H9 (cell line): ENCODE data around the gene RPS6KB2. TPM values are rescaled to one million over a fixed set of nuclear protein-coding genes. Genes with fewer than 3 reads are reported as not detected.

Experiments used
- DNase-seq: peaks from one replicate; pipeline ENCODE4 v3.0.0-alpha.2; 2017
- H2AFZ ChIP-seq: one replicate; pipeline ENCODE4 v1.6.1; 2013; ENCODE audit warnings: mild to moderate bottlenecking, low read length, control low read depth, moderate library complexity
- H2AK5ac ChIP-seq: 2 replicates; pipeline ENCODE4 v1.6.1; 2013; ENCODE audit warnings: low read length, control low read depth, mixed read lengths; ENCODE audit not compliant: insufficient read length
- H2BK120ac ChIP-seq: one replicate; pipeline ENCODE4 v1.6.1; 2013; ENCODE audit warnings: low read depth, mild to moderate bottlenecking, low read length, control low read depth, inconsistent platforms; ENCODE audit not compliant: poor library complexity, severe bottlenecking
- H2BK12ac ChIP-seq: 2 replicates; pipeline ENCODE4 v1.6.1; 2013; ENCODE audit warnings: low read length, control low read depth, mixed read lengths, low read depth; ENCODE audit not compliant: insufficient read length
- H2BK15ac ChIP-seq: 2 replicates; pipeline ENCODE4 v1.6.1; 2013; ENCODE audit warnings: low read depth, low read length, control low read depth
- H2BK20ac ChIP-seq: one replicate; pipeline ENCODE4 v1.6.1; 2013; ENCODE audit warnings: low read depth, mild to moderate bottlenecking, low read length, control low read depth, inconsistent platforms; ENCODE audit not compliant: poor library complexity, severe bottlenecking
- H2BK5ac ChIP-seq: 2 replicates; pipeline ENCODE4 v1.6.1; 2013; ENCODE audit warnings: low read length, control low read depth, mixed read lengths; ENCODE audit not compliant: insufficient read length
- H3K14ac ChIP-seq: 2 replicates; pipeline ENCODE4 v1.6.1; 2013; ENCODE audit warnings: low read length, control low read depth; ENCODE audit not compliant: insufficient read depth
- H3K18ac ChIP-seq: 2 replicates; pipeline ENCODE4 v1.6.1; 2013; ENCODE audit warnings: low read depth, mild to moderate bottlenecking, mixed read lengths, low read length, control low read depth; ENCODE audit not compliant: insufficient read length
- H3K23ac ChIP-seq: 2 replicates; pipeline ENCODE4 v1.6.1; 2013; ENCODE audit warnings: low read length, control low read depth, mixed read lengths, low read depth; ENCODE audit not compliant: insufficient read length
- H3K23me2 ChIP-seq: 2 replicates; pipeline ENCODE4 v1.6.1; 2013; ENCODE audit warnings: low read depth, mild to moderate bottlenecking, mixed read lengths, low read length, control low read depth; ENCODE audit not compliant: insufficient read length, poor library complexity, severe bottlenecking
- H3K27ac ChIP-seq: 2 replicates; pipeline ENCODE4 v1.5.1; 2013; ENCODE audit warnings: low read length, control low read depth, mixed read lengths, low read depth; ENCODE audit not compliant: insufficient read length
- H3K27me3 ChIP-seq: 2 replicates; pipeline ENCODE4 v1.6.1; 2013; ENCODE audit warnings: low read length, control low read depth, inconsistent platforms; ENCODE audit not compliant: insufficient read depth
- H3K4ac ChIP-seq: 2 replicates; pipeline ENCODE4 v1.6.1; 2013; ENCODE audit warnings: low read depth, mild to moderate bottlenecking, control low read depth, inconsistent platforms, low read length, moderate library complexity
- H3K4me1 ChIP-seq: 2 replicates; pipeline ENCODE4 v1.6.1; 2013; ENCODE audit warnings: low read length, control low read depth, inconsistent platforms; ENCODE audit not compliant: insufficient read depth
- H3K4me2 ChIP-seq: 2 replicates; pipeline ENCODE4 v1.6.1; 2013; ENCODE audit warnings: low read length, control low read depth, mixed read lengths; ENCODE audit not compliant: insufficient read length, insufficient read depth
- H3K56ac ChIP-seq: 2 replicates; pipeline ENCODE4 v1.6.1; 2013; ENCODE audit warnings: low read depth, mild to moderate bottlenecking, mixed read lengths, low read length, control low read depth; ENCODE audit not compliant: insufficient read length
- H3K79me1 ChIP-seq: 2 replicates; pipeline ENCODE4 v1.6.1; 2013; ENCODE audit warnings: low read depth, mild to moderate bottlenecking, moderate library complexity, low read length, control low read depth, inconsistent platforms; ENCODE audit not compliant: insufficient read depth, poor library complexity, severe bottlenecking
- H3K79me2 ChIP-seq: 2 replicates; pipeline ENCODE4 v1.6.1; 2013; ENCODE audit warnings: low read length, control low read depth, inconsistent platforms; ENCODE audit not compliant: insufficient read depth
- H3K9ac ChIP-seq: 2 replicates; pipeline ENCODE4 v1.6.1; 2013; ENCODE audit warnings: low read length, control low read depth, mixed read lengths; ENCODE audit not compliant: insufficient read length; ENCODE audit errors: extremely low read depth
- H3K9me3 ChIP-seq: one replicate; pipeline ENCODE4 v1.6.1; 2013; ENCODE audit warnings: low read depth, low read length, inconsistent platforms; ENCODE audit not compliant: control insufficient read depth
- H3T11ph ChIP-seq: one replicate; pipeline ENCODE4 v1.6.1; 2013; ENCODE audit warnings: mild to moderate bottlenecking, low read length, control low read depth, inconsistent platforms
- H4K20me1 ChIP-seq: one replicate; pipeline ENCODE4 v1.6.1; 2013; ENCODE audit not compliant: control insufficient read depth, insufficient read length, insufficient read depth
- H4K5ac ChIP-seq: 2 replicates; pipeline ENCODE4 v1.6.1; 2013; ENCODE audit warnings: low read depth, mild to moderate bottlenecking, mixed read lengths, low read length, control low read depth; ENCODE audit not compliant: insufficient read length
- H4K8ac ChIP-seq: replicated peaks from 2 replicates; pipeline ENCODE4 v1.6.1; 2013; ENCODE audit warnings: low read length, control low read depth, mixed read lengths, low read depth; ENCODE audit not compliant: insufficient read length
- H4K91ac ChIP-seq: 2 replicates; pipeline ENCODE4 v1.6.1; 2013; ENCODE audit warnings: low read depth, mild to moderate bottlenecking, moderate library complexity, mixed read lengths, low read length, control low read depth; ENCODE audit not compliant: insufficient read length
- H3K27ac Mint-ChIP-seq, 3 experiments: 2 replicates in 2 of 3; 3 replicates in 1 of 3; pipeline ENCODE4 v1.8.0; 2020 to 2021; ENCODE audit warnings: mixed read lengths in 3 of 3, mild to moderate bottlenecking in 1 of 3, moderate library complexity in 1 of 3
- H3K27me3 Mint-ChIP-seq: 2 replicates; pipeline ENCODE4 v1.8.0; 2021; ENCODE audit warnings: low read depth, mild to moderate bottlenecking, moderate library complexity, mixed read lengths
- H3K36me3 Mint-ChIP-seq, 3 experiments: 2 replicates in 2 of 3; 3 replicates in 1 of 3; pipeline ENCODE4 v1.8.0; 2020 to 2021; ENCODE audit warnings: low read depth in 3 of 3, mixed read lengths in 3 of 3; ENCODE audit not compliant: insufficient read depth in 1 of 3
- H3K4me1 Mint-ChIP-seq, 2 experiments: 2 replicates each; pipeline ENCODE4 v1.8.0; 2020; ENCODE audit warnings: mixed read lengths in 2 of 2
- H3K4me3 Mint-ChIP-seq, 2 experiments: 2 replicates in 1 of 2; 3 replicates in 1 of 2; pipeline ENCODE4 v1.8.0; 2020 to 2021; ENCODE audit warnings: mild to moderate bottlenecking in 2 of 2, mixed read lengths in 2 of 2, moderate library complexity in 1 of 2
- H3K9me3 Mint-ChIP-seq, 2 experiments: 2 replicates in 1 of 2; 3 replicates in 1 of 2; pipeline ENCODE4 v1.8.0; 2020; ENCODE audit warnings: mild to moderate bottlenecking in 2 of 2, mixed read lengths in 2 of 2, moderate library complexity in 1 of 2
- CTCF ChIP-seq: fragments of 200-600 bp; sonication (generic); conservative IDR thresholded peaks from 3 replicates; pipeline ENCODE4 v1.8.0; 2021; ENCODE audit warnings: antibody characterized with exemption, mild to moderate bottlenecking
- WGBS: extraction: QIAGEN DNeasy Blood & Tissue Kit; methylation state at CpG from one replicate; pipeline ENCODE4 v1.1.7; 2013; ENCODE audit warnings: missing lambda C conversion rate, low lambda C conversion rate, mixed read lengths; ENCODE audit not compliant: insufficient read length; ENCODE audit errors: extremely low coverage; 5-methylcytosine and 5-hydroxymethylcytosine counted together
- total RNA-seq: library from RNA; stranded (reverse); gene quantifications from 2 replicates; pipeline ENCODE4 v1.2.1, GENCODE V29; 2021

Gene RPS6KB2
- total RNA-seq, 1 experiment from 2014 or later, result 51.7 TPM

GRCh38 chr11:67442504-67443404 is 14.5 kb downstream of the RPS6KB2 start:
- H3K27ac ChIP-seq, result no peak overlapping the region
- no peaks in the 10 kb centered on the region for H3K79me1 ChIP-seq
- no peak overlapping the region for H3K56ac ChIP-seq
- no peak overlapping the region for H2BK12ac ChIP-seq
- H3K23ac ChIP-seq, result no peak overlapping the region
- no peak overlapping the region for H4K5ac ChIP-seq
- no peak for TF ChIP-seq CTCF
- H3K18ac ChIP-seq, result no peak overlapping the region
- H3K4me1 Mint-ChIP-seq, result peaks cover 2 to 9% of the 10 kb centered on the region in 2 experiments; a peak in 2 of 4 replicates
- no peak overlapping the region for H4K91ac ChIP-seq
- H2BK15ac ChIP-seq, result no peak overlapping the region
- H2AK5ac ChIP-seq, result no peak overlapping the region
- peaks cover 7% of the 10 kb centered on the region; the same call in 1 of the 2 replicates for H3K27me3 Mint-ChIP-seq
- H2AFZ ChIP-seq, result no peak overlapping the region
- H3K9me3 ChIP-seq, result no peaks in the 10 kb centered on the region
- WGBS, result no CpG with 5 or more reads among the region's 45 CpGs
- H3K27me3 ChIP-seq, result no peaks in the 10 kb centered on the region
- no peaks in the 10 kb centered on the region for H3K9me3 Mint-ChIP-seq
- no peak overlapping the region for H2BK20ac ChIP-seq
- H3K4me1 ChIP-seq, result no peaks in the 10 kb centered on the region
- H2BK120ac ChIP-seq, result no peak overlapping the region
- H2BK5ac ChIP-seq, result no peak overlapping the region
- no peak overlapping the region for H3T11ph ChIP-seq
- peaks cover 4% of the 10 kb centered on the region for H3K23me2 ChIP-seq
- H3K4me2 ChIP-seq, result peak overlapping the region; percentile 79
- no peaks in the 10 kb centered on the region for H3K79me2 ChIP-seq
- no peaks in the 10 kb centered on the region for H4K20me1 ChIP-seq
- H3K36me3 Mint-ChIP-seq, result peaks cover 10 to 28% (median 27%) of the 10 kb centered on the region in 3 experiments; a peak in 5 of 7 replicates
- H3K4me3 Mint-ChIP-seq, result peak overlapping the region; percentile 84 to 94
- no peak overlapping the region for H3K4ac ChIP-seq
- H3K14ac ChIP-seq, result no peak overlapping the region
- H3K27ac Mint-ChIP-seq, result peak overlapping the region in 1 of 3 experiments; percentile 96; a peak in 3 of 7 replicates
- no peak for DNase-seq
- H4K8ac ChIP-seq, result no peak overlapping the region
- H3K9ac ChIP-seq, result peak overlapping the region; percentile 12
